ENCODE results near the gene KIDINS220. TPM values are rescaled to one million over a fixed set of nuclear protein-coding genes. Genes with fewer than 3 reads are reported as not detected.
A peak's percentile ranks its signal among the peaks of the same experiment; 100 is the strongest.

Gene KIDINS220
- total RNA-seq, 1 donor from 2014 or later: 68.2 TPM

DNA sequence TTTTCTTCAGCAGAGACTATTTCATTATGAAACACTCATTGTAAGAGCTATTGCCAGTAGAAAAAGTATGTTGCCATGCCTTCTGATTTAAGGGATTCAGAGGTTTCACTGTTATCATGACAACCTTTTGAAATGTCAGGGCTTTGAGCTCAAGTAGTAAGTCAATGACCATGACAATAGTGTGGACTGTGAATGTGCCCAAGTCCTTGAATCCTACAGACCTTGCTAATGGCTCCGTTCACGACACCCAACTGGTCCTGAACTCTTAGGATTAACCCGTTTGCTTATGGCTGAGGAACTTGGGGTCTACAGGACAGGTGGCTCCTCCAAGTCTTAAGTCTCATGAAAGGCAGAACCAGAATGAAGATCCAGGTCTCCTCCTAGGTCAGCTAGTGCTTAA, 17.6 kb upstream of the KIDINS220 start:
- no peaks in the 10 kb centered on the region for H3K36me3 Mint-ChIP-seq (ENCODE audit: low read depth)
- no peaks in the 10 kb centered on the region for H3K9me3 Mint-ChIP-seq (ENCODE audit: low read depth)
- no peak overlapping the region for H3K4me3 Mint-ChIP-seq (ENCODE audit: unreplicated experiment)
- H3K27me3 Mint-ChIP-seq (ENCODE audit: low read depth): no peaks in the 10 kb centered on the region
- no peak overlapping the region for H3K27ac Mint-ChIP-seq (ENCODE audit: unreplicated experiment)
- TF ChIP-seq CTCF (IDR thresholded peaks at IDR 0.05): no peak
- no peaks in the 10 kb centered on the region for H3K4me1 Mint-ChIP-seq (ENCODE audit: low read depth)
- no peak for DNase-seq (ENCODE audit: low spot score)

DNA sequence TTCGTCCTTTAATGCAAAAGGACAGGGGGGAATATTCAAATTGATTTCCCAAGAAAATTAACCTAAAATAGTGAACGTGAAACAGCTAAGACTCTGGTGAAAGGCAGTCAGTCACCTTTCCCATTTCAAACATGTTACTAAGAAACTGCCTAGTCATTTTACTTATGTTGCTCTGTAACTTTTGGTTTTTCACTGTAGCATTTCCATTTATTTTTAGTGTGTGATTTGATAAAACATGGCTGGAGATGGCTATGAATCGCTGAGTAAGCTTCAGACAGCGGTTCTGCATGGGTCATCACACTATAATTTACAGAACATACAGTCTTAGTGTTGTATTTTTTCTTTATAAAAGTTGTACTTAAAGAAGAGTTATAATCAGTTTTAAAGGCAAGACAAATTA, 16.0 kb upstream of the KIDINS220 start:
- Mint-ChIP-seq H3K9me3 (ENCODE audit: low read depth) (no peaks in the 10 kb centered on the region), H3K4me3 (ENCODE audit: unreplicated experiment) (no peak overlapping the region), H3K27me3 (ENCODE audit: low read depth) (no peaks in the 10 kb centered on the region), H3K27ac (ENCODE audit: unreplicated experiment) (no peak overlapping the region), H3K4me1 (ENCODE audit: low read depth) (no peaks in the 10 kb centered on the region), H3K36me3 (ENCODE audit: low read depth) (no peaks in the 10 kb centered on the region)
- no peak for TF ChIP-seq CTCF (IDR thresholded peaks at IDR 0.05)
- no peak for DNase-seq (ENCODE audit: low spot score)

GRCh38 chr2:8851811-8852560, 14.6 kb upstream of the KIDINS220 start:
- DNase-seq (ENCODE audit: low spot score): no peak
- Mint-ChIP-seq H3K27me3 (ENCODE audit: low read depth) (no peaks in the 10 kb centered on the region), H3K4me3 (ENCODE audit: unreplicated experiment) (no peak overlapping the region), H3K4me1 (ENCODE audit: low read depth) (no peaks in the 10 kb centered on the region), H3K9me3 (ENCODE audit: low read depth) (no peaks in the 10 kb centered on the region), H3K27ac (ENCODE audit: unreplicated experiment) (no peak overlapping the region), H3K36me3 (ENCODE audit: low read depth) (no peaks in the 10 kb centered on the region)
- no peak for TF ChIP-seq CTCF (IDR thresholded peaks at IDR 0.05)

GRCh38 chr2:8850845-8851487, 13.6 kb upstream of the KIDINS220 start:
- TF ChIP-seq CTCF (IDR thresholded peaks at IDR 0.05): no peak
- no peaks in the 10 kb centered on the region for H3K4me1 Mint-ChIP-seq (ENCODE audit: low read depth)
- H3K36me3 Mint-ChIP-seq (ENCODE audit: low read depth): no peaks in the 10 kb centered on the region
- no peak overlapping the region for H3K4me3 Mint-ChIP-seq (ENCODE audit: unreplicated experiment)
- no peaks in the 10 kb centered on the region for H3K9me3 Mint-ChIP-seq (ENCODE audit: low read depth)
- peak overlapping the region; percentile 5 for H3K27ac Mint-ChIP-seq (ENCODE audit: unreplicated experiment)
- no peak for DNase-seq (ENCODE audit: low spot score)
- H3K27me3 Mint-ChIP-seq (ENCODE audit: low read depth): no peaks in the 10 kb centered on the region

GRCh38 chr2:8849327-8849726, 11.9 kb upstream of the KIDINS220 start:
- no peak for DNase-seq (ENCODE audit: low spot score)
- H3K27ac Mint-ChIP-seq (ENCODE audit: unreplicated experiment): no peak overlapping the region
- no peak for TF ChIP-seq CTCF (IDR thresholded peaks at IDR 0.05)
- no peaks in the 10 kb centered on the region for H3K27me3 Mint-ChIP-seq (ENCODE audit: low read depth)
- no peaks in the 10 kb centered on the region for H3K36me3 Mint-ChIP-seq (ENCODE audit: low read depth)
- peaks cover 5% of the 10 kb centered on the region for H3K4me1 Mint-ChIP-seq (ENCODE audit: low read depth)
- H3K4me3 Mint-ChIP-seq (ENCODE audit: unreplicated experiment): no peak overlapping the region
- H3K9me3 Mint-ChIP-seq (ENCODE audit: low read depth): no peaks in the 10 kb centered on the region
